Measurements from ENCODE around the gene TCAIM.
"Not testable (repeated sequence)": the region's sequence is repeated elsewhere in the genome, so short reads cannot be mapped to it uniquely, and the experiment has no call there.

The TCAIM gene

DNA sequence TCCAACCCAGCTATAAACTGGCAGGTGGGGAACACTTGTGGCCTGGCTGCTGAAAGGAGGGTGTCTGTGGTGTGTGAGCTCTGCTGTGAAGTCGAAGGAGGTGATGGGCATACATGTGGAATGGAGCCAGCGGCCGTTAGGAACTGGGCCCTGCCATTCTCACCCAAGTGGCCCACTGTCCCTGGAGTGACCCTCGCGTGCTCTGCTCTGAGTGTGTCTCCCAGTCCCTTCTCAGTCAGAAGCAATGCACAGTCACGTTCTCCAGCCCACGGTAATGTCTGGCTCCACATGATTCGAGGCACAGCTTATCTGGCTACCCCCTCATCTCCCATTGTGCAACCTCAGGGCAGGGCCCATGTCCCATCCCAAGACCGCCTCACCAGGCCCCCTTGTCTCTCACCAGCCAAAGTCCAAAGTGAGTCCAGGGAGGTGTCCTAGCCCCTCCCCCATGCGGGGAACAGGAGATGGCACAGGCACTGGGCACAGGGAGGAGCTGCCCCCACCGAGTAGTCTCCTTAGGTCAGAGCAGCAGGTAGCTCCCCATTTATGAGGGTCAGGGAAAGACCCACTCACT, 76.0 kb downstream of the TCAIM start:
- DNase-seq (ENCODE audit: extremely low read depth in 1 of 2, low read depth in 1 of 2): no peak

DNA sequence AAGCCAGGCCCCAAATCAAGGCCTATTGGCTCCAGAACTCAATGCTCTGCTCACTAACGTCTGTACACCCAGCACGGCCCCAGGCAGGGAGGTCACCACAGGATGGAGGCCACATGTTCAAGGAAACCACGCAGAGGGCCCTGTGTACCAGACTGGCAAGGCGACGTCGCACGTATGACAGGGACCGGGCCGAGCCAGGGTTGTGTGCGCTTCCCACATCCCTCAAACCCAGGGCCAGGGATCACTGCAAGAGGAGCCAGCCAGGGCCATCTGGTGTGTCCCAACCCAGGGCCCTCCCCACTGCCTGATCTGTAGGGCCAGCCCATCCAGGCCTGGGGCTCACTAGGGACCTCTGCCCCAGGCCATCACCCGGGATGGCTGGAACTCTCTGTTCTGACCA, 76.9 kb downstream of the TCAIM start:
- no peak for DNase-seq (ENCODE audit: extremely low read depth in 1 of 2, low read depth in 1 of 2)

- DNase-seq (ENCODE audit: extremely low read depth in 1 of 2, low read depth in 1 of 2): no peak
Observed at GRCh38 chr3:44416031-44417030, 77.8 kb downstream of the TCAIM start.

DNA sequence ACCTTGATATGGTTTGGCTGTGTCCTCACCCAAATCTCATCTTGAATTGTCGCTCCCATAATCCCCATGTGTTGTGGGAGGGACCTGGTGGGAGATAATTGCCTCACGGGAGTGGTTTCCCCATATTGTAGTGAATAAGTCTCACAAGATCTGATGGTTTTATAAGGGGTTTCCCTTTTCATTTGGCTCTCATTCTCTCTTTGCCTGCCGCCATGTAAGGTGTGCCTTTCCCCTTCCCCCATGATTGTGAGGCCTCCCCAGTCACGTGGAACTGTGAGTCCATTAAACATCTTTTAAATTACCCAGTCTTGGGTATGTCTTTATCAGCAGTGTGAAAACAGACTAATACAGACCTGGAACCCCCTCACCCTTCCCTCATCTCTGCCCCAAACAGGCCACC, 79.6 kb downstream of the TCAIM start:
- not testable (repeated sequence) for DNase-seq (ENCODE audit: extremely low read depth in 1 of 2, low read depth in 1 of 2)

- no peak for DNase-seq (ENCODE audit: extremely low read depth in 1 of 2, low read depth in 1 of 2)
Observed at GRCh38 chr3:44418549-44418948, 80.0 kb downstream of the TCAIM start.

DNA sequence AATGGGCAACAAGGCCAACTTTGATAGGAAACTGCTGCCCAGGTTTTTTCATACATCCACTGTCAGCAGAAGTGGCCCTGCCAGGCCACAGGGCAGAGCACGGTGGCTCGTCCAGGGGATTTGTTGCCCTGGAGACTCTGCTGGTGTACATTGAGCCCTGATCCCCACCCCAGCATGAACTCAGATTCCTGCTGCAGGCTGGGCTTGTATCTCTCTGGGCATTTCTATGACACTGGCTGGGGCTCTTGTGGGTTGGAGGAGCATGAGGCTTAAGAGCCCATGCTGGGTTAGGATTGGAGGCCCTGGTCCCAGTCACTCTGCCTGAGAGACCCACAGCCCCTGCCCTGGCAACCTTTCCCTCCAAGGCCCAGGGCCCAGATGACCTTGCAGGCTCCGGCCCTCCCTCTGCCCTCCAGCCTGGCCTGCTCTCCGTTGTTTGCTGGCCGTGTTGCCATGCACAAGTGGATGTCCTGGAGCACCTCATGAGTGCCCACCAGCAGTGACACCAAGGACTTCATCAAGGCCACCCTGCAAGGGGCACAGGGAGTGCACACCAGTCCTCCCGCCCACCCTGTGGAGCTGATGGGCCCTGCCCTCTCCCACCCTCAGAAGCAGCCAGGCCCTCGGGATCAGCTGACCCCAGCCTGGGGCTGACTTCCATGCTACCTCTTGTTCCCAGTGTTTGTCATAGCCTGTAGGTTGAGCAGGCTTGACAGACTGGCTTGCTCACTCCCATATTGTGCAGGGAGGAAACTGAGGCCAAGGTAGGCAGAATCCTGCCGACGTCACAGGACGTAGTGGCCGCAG, 80.8 kb downstream of the TCAIM start:
- DNase-seq (ENCODE audit: extremely low read depth in 1 of 2, low read depth in 1 of 2): no peak

DNA sequence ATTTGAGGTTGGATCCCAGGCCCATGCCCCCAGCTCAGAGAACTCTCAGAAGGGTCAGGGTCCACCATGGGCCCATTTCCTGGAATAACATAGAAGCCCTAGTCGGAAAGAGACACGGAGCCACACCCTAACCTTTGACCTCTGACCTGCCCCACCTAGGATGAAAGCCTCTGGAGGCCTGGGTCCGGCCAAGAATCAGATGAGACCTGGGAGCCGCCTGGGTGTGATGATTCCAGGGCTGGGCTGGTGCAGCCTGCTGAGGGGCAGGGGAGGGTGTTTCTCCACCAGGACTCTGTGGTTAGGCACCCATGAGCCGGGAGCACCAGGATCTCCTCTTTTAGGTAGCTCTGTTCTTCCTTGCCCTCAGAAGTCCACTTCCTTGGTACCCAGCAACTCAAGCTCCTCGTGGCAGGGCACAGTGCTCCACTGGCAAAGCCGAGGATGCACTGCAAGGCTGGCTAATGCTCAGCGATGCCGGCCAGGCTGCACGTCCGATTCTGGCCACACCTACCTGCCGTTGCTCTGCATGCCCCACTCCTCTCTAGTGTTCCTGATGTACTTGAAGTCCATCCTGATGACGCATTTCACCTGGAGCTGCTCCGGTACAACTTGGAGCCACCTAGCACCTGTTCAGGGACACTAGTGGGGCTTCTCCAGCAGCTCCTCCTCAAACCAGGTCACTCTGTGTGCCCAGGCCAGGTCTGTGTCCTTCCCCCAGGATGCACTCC, 81.5 kb downstream of the TCAIM start:
- no peak for DNase-seq (ENCODE audit: extremely low read depth in 1 of 2, low read depth in 1 of 2)

DNA sequence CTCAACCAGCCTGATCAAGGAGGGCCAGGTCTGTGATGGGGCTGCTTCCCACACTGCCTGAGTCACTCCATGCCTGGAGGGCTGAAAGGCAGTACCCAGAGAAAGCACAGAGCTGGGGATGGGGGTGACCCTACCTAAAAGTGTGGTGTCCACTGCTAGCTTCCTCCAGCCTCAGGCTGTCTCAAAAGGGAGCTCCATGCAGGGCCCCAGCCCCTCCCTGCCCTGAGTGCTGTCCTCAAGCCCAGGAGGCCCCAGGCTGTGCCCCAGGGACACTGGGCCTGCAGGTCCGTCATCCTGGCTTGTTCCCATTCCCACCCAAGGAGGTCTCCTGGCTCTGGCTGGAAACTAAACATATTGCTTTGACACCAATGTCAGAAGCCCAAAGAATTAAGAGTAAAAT, 82.1 kb downstream of the TCAIM start:
- no peak for DNase-seq (ENCODE audit: extremely low read depth in 1 of 2, low read depth in 1 of 2)

DNA sequence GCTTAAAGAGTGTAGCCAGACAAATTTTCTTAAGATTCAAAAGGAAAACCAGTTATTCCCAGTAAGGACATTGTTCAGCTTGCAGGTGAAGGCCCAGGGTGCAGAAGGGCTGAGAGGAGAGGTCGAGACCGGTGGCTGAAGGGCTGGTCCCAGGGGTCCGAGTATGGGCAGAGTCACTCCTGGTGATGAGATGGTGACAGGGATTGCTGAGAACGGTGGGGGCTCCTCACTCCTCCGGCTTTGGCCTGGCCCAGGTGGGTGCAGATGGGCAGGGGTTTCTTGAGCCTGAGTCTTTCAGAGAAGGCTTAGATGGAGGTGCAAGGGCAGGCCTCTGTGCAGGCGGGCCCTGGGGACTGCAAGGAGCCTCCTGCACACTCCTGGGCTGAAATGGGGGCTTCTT, 82.7 kb downstream of the TCAIM start:
- no peak for DNase-seq (ENCODE audit: extremely low read depth in 1 of 2, low read depth in 1 of 2)

- DNase-seq (ENCODE audit: extremely low read depth in 1 of 2, low read depth in 1 of 2): no peak
Observed at GRCh38 chr3:44424758-44425157, 86.2 kb downstream of the TCAIM start.

DNA sequence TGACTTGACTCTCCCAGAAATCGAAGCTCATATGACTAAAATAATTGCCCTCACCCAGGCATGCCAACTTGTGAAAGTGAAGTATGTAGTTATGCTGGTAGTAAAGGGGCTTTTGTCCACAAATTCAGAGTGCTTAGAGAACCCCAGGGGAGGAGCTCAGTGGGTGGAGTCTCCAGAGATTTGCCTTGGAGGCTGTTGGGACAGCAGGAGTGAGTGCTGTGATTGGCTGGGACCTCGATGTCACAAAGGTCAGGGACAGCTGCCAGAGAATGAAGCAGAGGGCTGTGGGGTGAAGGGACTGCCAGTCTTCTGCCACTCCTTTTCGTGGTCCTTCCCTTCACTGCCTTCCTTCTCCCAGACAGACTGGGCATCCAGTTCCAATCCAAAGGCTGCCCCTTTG, 89.1 kb downstream of the TCAIM start:
- no peak for DNase-seq (ENCODE audit: extremely low read depth in 1 of 2, low read depth in 1 of 2)

GRCh38 chr3:44428910-44429309, 90.3 kb downstream of the TCAIM start:
- DNase-seq (ENCODE audit: extremely low read depth in 1 of 2, low read depth in 1 of 2): no peak

GRCh38 chr3:44429459-44429858, 90.9 kb downstream of the TCAIM start:
- no peak for DNase-seq (ENCODE audit: extremely low read depth in 1 of 2, low read depth in 1 of 2)

- no peak for DNase-seq (ENCODE audit: extremely low read depth in 1 of 2, low read depth in 1 of 2)
Observed at GRCh38 chr3:44430466-44430865, 91.9 kb downstream of the TCAIM start.

DNA sequence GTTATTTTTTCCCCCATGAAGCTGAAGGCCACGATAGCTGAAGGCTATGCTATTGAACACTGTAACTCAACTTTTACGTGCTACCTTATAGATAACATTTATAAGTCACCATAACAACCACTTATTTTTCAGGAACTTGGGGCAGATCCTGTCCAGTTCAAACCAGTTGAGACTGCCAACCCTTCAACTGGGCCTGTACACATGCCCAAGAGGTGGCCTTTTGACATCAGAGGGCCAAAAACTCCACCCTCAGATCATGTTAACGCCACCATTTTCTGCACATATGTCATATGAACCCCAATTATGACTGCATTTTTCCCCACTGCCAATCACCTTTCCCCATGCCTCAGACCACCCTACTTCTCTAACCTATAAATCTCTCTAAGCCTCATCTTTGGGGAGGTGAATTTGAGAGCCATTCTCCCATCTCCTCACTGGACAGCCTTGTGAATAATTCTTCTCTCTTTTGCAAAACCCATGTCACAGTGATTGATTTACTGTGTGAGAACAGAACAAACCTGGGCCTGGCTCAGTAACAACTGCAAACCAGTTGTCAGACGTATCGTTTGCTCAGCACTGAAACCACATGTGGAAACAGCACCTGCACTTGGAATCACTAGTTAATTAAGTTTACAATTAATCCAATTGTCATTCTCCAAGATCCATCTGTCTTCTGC, 96.4 kb downstream of the TCAIM start:
- no peak for DNase-seq (ENCODE audit: extremely low read depth in 1 of 2, low read depth in 1 of 2)

DNA sequence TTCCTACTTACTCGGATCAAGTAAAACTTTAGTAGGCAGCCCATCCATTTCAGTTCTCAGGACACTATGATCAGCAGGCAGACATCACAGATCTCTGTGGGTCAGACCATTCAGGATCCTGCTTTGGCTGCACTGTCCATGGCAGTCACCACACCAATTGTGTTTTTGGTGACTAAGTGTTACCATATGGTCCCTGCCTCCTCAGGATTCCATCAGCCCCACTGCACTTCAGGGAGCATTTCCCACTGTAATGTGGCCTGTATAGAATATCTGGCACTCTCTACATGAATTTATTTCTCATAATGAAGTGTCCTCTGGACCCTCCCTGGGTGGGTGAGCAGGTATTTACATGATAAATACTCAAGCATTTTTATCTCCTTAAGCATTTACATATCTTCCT, 97.6 kb downstream of the TCAIM start:
- DNase-seq (ENCODE audit: extremely low read depth in 1 of 2, low read depth in 1 of 2): no peak

DNA sequence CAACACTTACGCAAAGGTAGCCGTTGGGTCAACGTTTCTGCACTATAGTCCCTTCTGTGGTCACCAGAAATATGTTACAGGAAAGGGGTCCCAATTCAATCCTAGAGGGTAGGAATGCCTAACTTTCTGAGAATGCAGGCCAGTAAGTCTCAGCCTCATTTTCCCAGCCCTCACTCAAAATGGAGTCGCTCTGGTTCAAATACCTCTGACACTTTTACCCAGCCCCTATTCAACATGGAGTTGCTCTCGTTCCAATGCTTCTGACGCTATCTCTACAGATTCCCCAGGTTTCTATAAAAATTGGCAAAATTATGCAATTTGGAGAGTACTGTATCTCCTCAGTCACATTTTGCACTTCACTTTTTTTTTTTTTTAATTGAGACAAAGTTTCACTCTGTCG, 99.2 kb downstream of the TCAIM start:
- DNase-seq (ENCODE audit: extremely low read depth in 1 of 2, low read depth in 1 of 2): no peak

- peak; percentile 12 to 34 for DNase-seq (ENCODE audit: extremely low read depth in 1 of 2, low read depth in 1 of 2)
Observed at GRCh38 chr3:44439499-44440295, 101.1 kb downstream of the TCAIM start.

DNA sequence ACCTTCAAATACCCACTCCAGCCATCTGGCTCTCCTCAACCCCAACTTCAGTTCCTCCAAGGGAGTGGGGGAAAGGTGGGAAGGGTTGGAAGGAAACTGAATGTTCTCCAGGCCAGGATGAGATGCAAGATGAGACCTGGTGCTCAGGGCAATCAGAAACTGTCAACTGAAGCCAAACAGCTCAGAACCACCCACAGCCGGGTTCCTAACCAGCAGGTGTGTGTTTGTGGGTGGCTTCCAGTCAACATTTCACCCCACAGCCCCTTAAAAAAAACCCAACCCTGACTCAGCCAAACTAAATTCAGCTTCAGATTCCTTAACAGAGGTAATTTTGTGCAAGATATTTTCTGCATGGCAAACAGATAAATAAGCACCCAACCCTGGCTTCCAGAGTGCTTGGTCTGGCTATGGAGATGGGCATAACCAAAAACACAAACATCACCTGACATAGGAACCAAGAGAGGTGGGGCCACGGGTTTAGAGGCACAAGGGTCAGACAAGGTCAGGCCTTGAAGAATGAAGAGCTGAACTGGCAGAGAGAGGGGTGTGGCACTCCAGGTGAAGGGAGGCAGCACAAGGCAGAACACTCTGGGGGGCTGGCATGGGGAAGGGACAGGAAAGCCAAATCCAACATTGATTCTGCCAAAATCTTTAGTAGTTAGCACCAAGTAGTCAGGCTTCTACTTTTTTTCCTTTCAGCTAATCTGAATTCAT, 104.2 kb downstream of the TCAIM start:
- DNase-seq (ENCODE audit: extremely low read depth in 1 of 2, low read depth in 1 of 2): no peak

All from activated CD8-positive, alpha-beta memory T cell treated with anti-CD3 and anti-CD28 coated beads for 1 hour (primary cell).